Esophagus squamous epithelium (tissue), 4 donors: ENCODE data around the gene SUPT7L.

Experiments used
- CTCF ChIP-seq, 6 experiments: fragments of 450-650 bp in 4 of 6; fragments of 200-600 bp in 2 of 6; sonication (generic) in 2 of 6; IDR thresholded peaks; one replicate each; pipeline ENCODE4 v1.5.1; 2016 to 2019; ENCODE audit warnings: antibody characterized with exemption in 6 of 6, mild to moderate bottlenecking in 4 of 6, moderate library complexity in 4 of 6
- POLR2A ChIP-seq, 4 donors: fragments of 450-650 bp; IDR thresholded peaks; one replicate each; pipeline ENCODE4 v1.6.1; 2017; ENCODE audit warnings: antibody characterized with exemption in 4 of 4, mild to moderate bottlenecking in 4 of 4, moderate library complexity in 3 of 4

- no peak for TF ChIP-seq CTCF (IDR thresholded peaks at IDR 0.05)
- TF ChIP-seq POLR2A (IDR thresholded peaks at IDR 0.05), result no peak
These were observed 56.8 kb downstream of the SUPT7L start for GRCh38 chr2:27606611-27607010.
